Ovary (tissue), 9 donors: ENCODE data around the gene PTPRJ. TPM values are rescaled to one million over a fixed set of nuclear protein-coding genes. Genes with fewer than 3 reads are reported as not detected.

Source experiments
- DNase-seq, 5 donors: peaks; one replicate each; pipeline ENCODE4 v3.0.0-alpha.2; 2019 to 2020
- H3K27ac ChIP-seq, 2 donors: fragments of 200-600 bp; one replicate each; pipeline versions ENCODE4 v1.5.1 to v1.8.0; 2019 to 2022
- H3K27me3 ChIP-seq: fragments of 200-600 bp; one replicate; pipeline ENCODE4 v1.8.0; 2022
- H3K36me3 ChIP-seq: fragments of 200-600 bp; sonication (generic); one replicate; pipeline ENCODE4 v1.5.1; 2019
- H3K4me1 ChIP-seq: one replicate; pipeline ENCODE4 v1.8.1; 2013; ENCODE audit warnings: mild to moderate bottlenecking, moderate library complexity; ENCODE audit not compliant: insufficient read depth
- H3K4me3 ChIP-seq: fragments of 200-600 bp; sonication (generic); one replicate; pipeline ENCODE4 v1.5.1; 2017
- H3K9me3 ChIP-seq, 2 donors: fragments of 200-600 bp in 1 of 2; sonication (generic) in 1 of 2; one replicate each; pipeline versions ENCODE4 v1.5.1 to v1.8.1; 2013 to 2019; ENCODE audit warnings: mild to moderate bottlenecking in 1 of 2, moderate library complexity in 1 of 2
- CTCF ChIP-seq, 3 donors: fragments of 450-650 bp in 2 of 3; fragments of 200-600 bp in 1 of 3; IDR thresholded peaks; one replicate each; pipeline versions ENCODE4 v1.5.1 to v1.8.0; 2016 to 2022; ENCODE audit warnings: antibody characterized with exemption in 3 of 3, mild to moderate bottlenecking in 1 of 3
- EP300 ChIP-seq: sonication (generic); formaldehyde crosslinking; IDR thresholded peaks from one replicate; pipeline ENCODE4 v1.6.1; 2017; ENCODE audit warnings: antibody characterized with exemption
- POLR2A ChIP-seq: fragments of 450-650 bp; IDR thresholded peaks from one replicate; pipeline ENCODE4 v1.6.1; 2017; ENCODE audit warnings: antibody characterized with exemption, mild to moderate bottlenecking, moderate library complexity
- WGBS, 3 donors: extraction: QIAGEN DNeasy Blood & Tissue Kit in 1 of 3; methylation state at CpG; one replicate each; pipeline versions ENCODE4 v1.1.5 to v1.1.7; 2013 to 2017; 5-methylcytosine and 5-hydroxymethylcytosine counted together
- intact Hi-C, 4 donors: fragments of 100-400 bp; cut with DNase I; formaldehyde crosslinking; loops; one replicate each; pipeline versions ENCODE4 v1.11.0 to v1.15.1; 2022 to 2023
- polyA plus RNA-seq, 2 donors: library from polyadenylated mRNA; stranded (reverse); fragments of 200-250 nt in 1 of 2; fragments of 350-450 nt in 1 of 2; fragmentation: Illumina TruSeq in 1 of 2; extraction: RNeasy Lipid Tissue Mini Kit (QIAGEN cat#74804) in 1 of 2; gene quantifications; one replicate each; pipeline ENCODE4 v1.2.3, GENCODE V29; 2013 to 2014
- total RNA-seq, 7 donors: library from RNA; depleted of rRNA in 2 of 7; stranded (reverse); fragments of >200 nt in 2 of 7; fragmentation: NEBNext Ultra II Directional in 3 of 7; extraction: Animal tissue kit (Norgen Biotek cat#: 25700) in 3 of 7; gene quantifications; one replicate each; pipeline versions ENCODE4 v1.1.0 to v1.2.4, GENCODE V29; 2016 to 2023
- donor health status: DM: no; HTN: no; CAD: no; lungs with moderate emphysema.
- donor health status: DM: no; HTN: no; CAD: no.
- donor health status: Bipolar disorder and iron deficiency.
- donor health status: DM: yes; HTN: yes; CAD: no.
- donor health status: DM: no; HTN: no; CAD: no.
- donor health status: DM: yes; HTN: yes; CAD: no.

PTPRJ gene
- total and polyA plus RNA-seq, 9 donors: 1.6 to 16.1 (median 5.5) TPM

DNA sequence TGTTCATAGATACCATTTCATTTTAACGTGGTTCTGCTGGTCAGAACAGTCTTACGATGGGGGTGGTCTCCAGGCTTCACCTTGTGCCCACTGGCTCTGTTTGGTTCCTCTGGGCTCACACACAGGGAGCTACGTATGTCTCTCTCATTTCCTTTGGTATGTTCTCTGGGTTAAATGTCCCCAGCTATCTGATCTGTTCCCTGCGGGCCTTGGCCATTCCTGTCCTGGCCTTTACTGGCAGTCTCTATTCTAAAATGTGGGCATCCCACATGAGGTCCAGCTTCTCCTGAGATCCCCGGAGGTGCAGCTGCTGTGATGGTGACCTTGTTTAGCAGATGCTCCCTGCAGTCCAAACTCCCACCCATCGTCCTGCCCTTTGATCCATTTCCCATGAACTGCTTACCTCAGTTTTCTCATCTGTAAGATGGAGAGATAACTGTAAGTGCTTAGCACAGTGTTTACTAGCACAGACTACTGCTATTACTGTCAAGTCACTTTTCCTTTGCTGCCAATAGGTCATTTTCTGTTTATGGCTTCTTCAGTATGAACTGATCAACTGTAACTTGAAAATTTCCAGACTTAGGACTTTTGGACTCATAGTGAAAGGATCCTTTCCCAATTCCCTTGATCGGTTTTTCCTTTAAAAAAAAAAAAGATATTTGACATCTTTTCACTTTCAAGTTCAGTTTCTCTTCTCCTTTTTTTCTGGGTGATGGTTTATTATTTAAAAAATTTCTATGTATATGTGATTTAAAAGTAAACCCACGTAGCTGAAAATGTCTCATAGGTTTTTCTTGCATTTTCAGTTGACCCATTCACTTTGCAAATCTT is 92.9 kb downstream of the PTPRJ start:
- no peak overlapping the region for H3K4me3 ChIP-seq
- H3K36me3 ChIP-seq: no peaks in the 10 kb centered on the region
- H3K4me1 ChIP-seq: no peaks in the 10 kb centered on the region
- intact Hi-C loops: no loop called here
- DNase-seq: no peak
- H3K27ac ChIP-seq: no peak overlapping the region
- WGBS, 3 donors: 71 to 79% (median 72%) methylated on average over 8 of the region's 8 CpGs
- no peaks in the 10 kb centered on the region for H3K27me3 ChIP-seq
- no peaks in the 10 kb centered on the region for H3K9me3 ChIP-seq
- TF ChIP-seq POLR2A: no peak
- no peak for TF ChIP-seq EP300
- TF ChIP-seq CTCF (IDR thresholded peaks at IDR 0.05): no peak

- WGBS, 3 donors: 70 to 77% (median 75%) methylated on average over 3 of the region's 3 CpGs
- Histone ChIP-seq H3K4me3 (no peak overlapping the region), H3K36me3 (no peaks in the 10 kb centered on the region), H3K27ac (no peak overlapping the region), H3K27me3 (no peaks in the 10 kb centered on the region), H3K9me3 (no peaks in the 10 kb centered on the region), H3K4me1 (no peaks in the 10 kb centered on the region)
- TF ChIP-seq EP300: no peak
- no peak for TF ChIP-seq CTCF (IDR thresholded peaks at IDR 0.05)
- TF ChIP-seq POLR2A: no peak
- intact Hi-C loops: no loop called here
- no peak for DNase-seq
Measured at GRCh38 chr11:48074425-48075181, 94.2 kb downstream of the PTPRJ start.

DNA sequence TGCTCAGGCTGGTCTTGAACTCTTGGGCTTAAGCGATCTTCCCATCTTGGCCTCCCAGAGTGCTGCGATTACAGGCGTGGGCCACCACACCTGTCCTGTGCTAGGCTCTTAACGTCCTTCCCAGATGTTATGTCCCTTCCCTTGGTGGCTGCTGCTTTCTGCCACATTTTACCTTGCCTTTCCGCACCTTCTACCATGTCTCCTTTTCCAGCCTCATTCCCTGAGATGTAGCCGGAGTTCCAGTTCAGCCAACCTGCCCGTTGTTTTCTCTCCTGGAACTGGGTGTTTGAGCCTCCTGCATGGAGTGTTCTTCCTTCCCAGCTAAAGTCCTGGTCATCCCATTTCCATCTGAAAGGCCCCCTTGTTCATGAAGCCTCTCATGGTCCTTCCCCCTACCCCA is 95.3 kb downstream of the PTPRJ start:
- Histone ChIP-seq H3K4me3 (no peak overlapping the region), H3K27ac (no peak overlapping the region), H3K9me3 (no peaks in the 10 kb centered on the region), H3K4me1 (no peaks in the 10 kb centered on the region), H3K36me3 (no peaks in the 10 kb centered on the region), H3K27me3 (no peaks in the 10 kb centered on the region)
- WGBS, 3 donors: 95 to 99% (median 97%) methylated on average over 7 of the region's 7 CpGs
- intact Hi-C loops: no loop called here
- TF ChIP-seq CTCF (IDR thresholded peaks at IDR 0.05) (no peak), EP300 (no peak), POLR2A (no peak)
- DNase-seq: no peak

DNA sequence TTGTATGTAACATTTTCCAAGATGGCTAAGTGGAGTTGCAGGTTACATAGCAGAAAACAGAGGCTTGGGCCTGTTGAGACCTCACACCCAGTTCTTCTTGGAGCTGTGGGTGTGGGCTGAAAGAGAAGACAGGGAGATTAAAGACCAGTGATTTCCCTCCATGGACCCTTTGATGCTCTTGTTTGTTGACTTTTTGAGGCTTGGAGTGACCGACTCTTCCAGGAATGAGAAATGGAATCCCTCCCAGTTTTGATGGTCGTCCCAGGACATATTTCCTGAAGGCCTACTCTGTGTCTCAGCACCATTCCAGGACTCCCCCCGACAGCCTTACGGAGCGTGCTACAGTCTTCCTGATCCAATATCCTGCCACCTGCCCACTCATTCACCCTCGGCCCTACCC is 96.9 kb downstream of the PTPRJ start:
- TF ChIP-seq CTCF (IDR thresholded peaks at IDR 0.05) (no peak), EP300 (no peak), POLR2A (no peak)
- whole genome bisulfite sequencing, 3 donors: 82 to 84% (median 83%) methylated on average over 6 of the region's 6 CpGs
- DNase-seq: no peak
- Histone ChIP-seq H3K4me3 (no peak overlapping the region), H3K36me3 (no peaks in the 10 kb centered on the region), H3K27ac (no peak overlapping the region), H3K4me1 (no peaks in the 10 kb centered on the region), H3K27me3 (no peaks in the 10 kb centered on the region), H3K9me3 (no peaks in the 10 kb centered on the region)
- intact Hi-C loops: no loop called here
